Measurements from ENCODE around the gene TLE7. TPM values are rescaled to one million over a fixed set of nuclear protein-coding genes. Genes with fewer than 3 reads are reported as not detected.

The TLE7 gene
- total RNA-seq, 1 donor from 2014 or later, result not detected

GRCh38 chr16:71461686-71462648, 20.1 kb upstream of the TLE7 start, which contains the start of gene ZNF23:
Gene ZNF23 (minus strand): TSS chr16:71462247. CDS start chr16:71456796, 5,451 bp downstream.
- no peaks in the 10 kb centered on the region for H3K9me3 Mint-ChIP-seq
- peak within 1 kb of the TSS; percentile 94 for H3K27ac Mint-ChIP-seq (ENCODE audit: unreplicated experiment)
- no peaks in the 10 kb centered on the region for H3K36me3 Mint-ChIP-seq (ENCODE audit: low read depth)
- no peaks in the 10 kb centered on the region for H3K27me3 Mint-ChIP-seq (ENCODE audit: low read depth)
- peak within 1 kb of the TSS; percentile 96 for H3K4me3 Mint-ChIP-seq
- DNase-seq (ENCODE audit: low read depth, low spot score), result peak; percentile 76
- TF ChIP-seq CTCF (conservative IDR thresholded peaks at IDR 0.05), result no peak
- peaks cover 29% of the 10 kb centered on the region for H3K4me1 Mint-ChIP-seq

- Mint-ChIP-seq H3K36me3 (ENCODE audit: low read depth) (peaks cover 6% of the 10 kb centered on the region), H3K27ac (ENCODE audit: unreplicated experiment) (no peak overlapping the region)
These were observed 19.1 kb upstream of the TLE7 start for GRCh38 chr16:71460941-71461340.

GRCh38 chr16:71460236-71460635, 18.4 kb upstream of the TLE7 start:
- H3K36me3 Mint-ChIP-seq (ENCODE audit: low read depth), result peaks cover 10% of the 10 kb centered on the region
- H3K27ac Mint-ChIP-seq (ENCODE audit: unreplicated experiment), result no peak overlapping the region
- H3K9me3 Mint-ChIP-seq, result no peaks in the 10 kb centered on the region
- no peak for DNase-seq (ENCODE audit: low read depth, low spot score)
- peak overlapping the region; percentile 63 for H3K4me3 Mint-ChIP-seq
- no peaks in the 10 kb centered on the region for H3K27me3 Mint-ChIP-seq (ENCODE audit: low read depth)
- TF ChIP-seq CTCF (conservative IDR thresholded peaks at IDR 0.05), result no peak
- H3K4me1 Mint-ChIP-seq, result peaks cover 29% of the 10 kb centered on the region

More at GRCh38 chr16:71460941-71461340, 19.1 kb upstream of the TLE7 start:
- Mint-ChIP-seq H3K4me3 (peak overlapping the region; percentile 96), H3K9me3 (no peaks in the 10 kb centered on the region), H3K27me3 (ENCODE audit: low read depth) (no peaks in the 10 kb centered on the region), H3K4me1 (peaks cover 29% of the 10 kb centered on the region)
- TF ChIP-seq CTCF (conservative IDR thresholded peaks at IDR 0.05), result peak; percentile 26
- no peak for DNase-seq (ENCODE audit: low read depth, low spot score)

GRCh38 chr16:71459510-71459909, 17.7 kb upstream of the TLE7 start:
- Mint-ChIP-seq H3K27me3 (ENCODE audit: low read depth) (no peaks in the 10 kb centered on the region), H3K4me3 (peak overlapping the region; percentile 23), H3K4me1 (peaks cover 29% of the 10 kb centered on the region), H3K36me3 (ENCODE audit: low read depth) (peaks cover 17% of the 10 kb centered on the region), H3K9me3 (no peaks in the 10 kb centered on the region), H3K27ac (ENCODE audit: unreplicated experiment) (no peak overlapping the region)
- no peak for TF ChIP-seq CTCF (conservative IDR thresholded peaks at IDR 0.05)
- no peak for DNase-seq (ENCODE audit: low read depth, low spot score)

GRCh38 chr16:71456801-71457200, 14.9 kb upstream of the TLE7 start:
- Mint-ChIP-seq H3K9me3 (peaks cover 6% of the 10 kb centered on the region), H3K4me1 (peaks cover 17% of the 10 kb centered on the region), H3K27me3 (ENCODE audit: low read depth) (no peaks in the 10 kb centered on the region), H3K27ac (ENCODE audit: unreplicated experiment) (no peak overlapping the region), H3K4me3 (no peak overlapping the region), H3K36me3 (ENCODE audit: low read depth) (peaks cover 44% of the 10 kb centered on the region)
- TF ChIP-seq CTCF (conservative IDR thresholded peaks at IDR 0.05), result no peak
- DNase-seq (ENCODE audit: low read depth, low spot score), result no peak

Data from neural crest cell (in vitro differentiated cells).